GM13977 (cell line): ENCODE data around the gene PRKCA.

Experiments
- DNase-seq: peaks from one replicate; pipeline ENCODE4 v3.0.0; 2012; ENCODE audit warnings: low spot score
- in situ Hi-C: fragments of 300-500 bp; cut with MboI; formaldehyde crosslinking; loops from one replicate; pipeline ENCODE4 v1.12.0; 2022; ENCODE audit warnings: low sequenced_read_pairs, low pct_unique_long_range_greater_than_20kb, mixed read lengths, inconsistent platforms; ENCODE audit not compliant: unreplicated experiment
- TF ChIP-seq, protein P1 (sequence below): IDR thresholded peaks from 2 replicates; pipeline ENCODE4 v1.5.1; 2012; ENCODE audit warnings: mild to moderate bottlenecking, control low read depth; ENCODE audit not compliant: insufficient read depth; ENCODE audit errors: extremely low read depth, missing control alignments

PRKCA gene

DNA sequence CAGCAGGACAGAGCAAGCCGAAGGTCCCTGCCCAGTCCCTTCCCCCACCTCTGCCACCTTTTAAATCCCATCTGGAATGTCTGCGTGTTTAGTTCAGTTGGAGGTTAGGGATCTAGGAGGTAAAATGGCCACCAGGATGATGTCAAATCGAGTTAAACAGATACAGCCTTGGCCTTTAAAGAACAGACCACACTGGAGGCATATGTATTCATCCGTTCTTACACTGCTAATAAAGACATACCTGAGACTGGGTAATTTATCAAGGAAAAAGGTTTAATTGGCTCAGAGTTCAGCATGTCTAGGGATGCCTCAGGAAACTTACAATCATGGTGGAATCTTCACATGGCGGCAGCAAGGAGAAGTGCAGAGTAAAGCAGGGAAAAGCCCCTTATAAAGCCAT, 364.7 kb downstream of the PRKCA start:
- no peak for DNase-seq
- TF ChIP-seq, protein P1, sequence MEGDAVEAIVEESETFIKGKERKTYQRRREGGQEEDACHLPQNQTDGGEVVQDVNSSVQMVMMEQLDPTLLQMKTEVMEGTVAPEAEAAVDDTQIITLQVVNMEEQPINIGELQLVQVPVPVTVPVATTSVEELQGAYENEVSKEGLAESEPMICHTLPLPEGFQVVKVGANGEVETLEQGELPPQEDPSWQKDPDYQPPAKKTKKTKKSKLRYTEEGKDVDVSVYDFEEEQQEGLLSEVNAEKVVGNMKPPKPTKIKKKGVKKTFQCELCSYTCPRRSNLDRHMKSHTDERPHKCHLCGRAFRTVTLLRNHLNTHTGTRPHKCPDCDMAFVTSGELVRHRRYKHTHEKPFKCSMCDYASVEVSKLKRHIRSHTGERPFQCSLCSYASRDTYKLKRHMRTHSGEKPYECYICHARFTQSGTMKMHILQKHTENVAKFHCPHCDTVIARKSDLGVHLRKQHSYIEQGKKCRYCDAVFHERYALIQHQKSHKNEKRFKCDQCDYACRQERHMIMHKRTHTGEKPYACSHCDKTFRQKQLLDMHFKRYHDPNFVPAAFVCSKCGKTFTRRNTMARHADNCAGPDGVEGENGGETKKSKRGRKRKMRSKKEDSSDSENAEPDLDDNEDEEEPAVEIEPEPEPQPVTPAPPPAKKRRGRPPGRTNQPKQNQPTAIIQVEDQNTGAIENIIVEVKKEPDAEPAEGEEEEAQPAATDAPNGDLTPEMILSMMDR: no peak
- in situ Hi-C loops: no loop called here

DNA sequence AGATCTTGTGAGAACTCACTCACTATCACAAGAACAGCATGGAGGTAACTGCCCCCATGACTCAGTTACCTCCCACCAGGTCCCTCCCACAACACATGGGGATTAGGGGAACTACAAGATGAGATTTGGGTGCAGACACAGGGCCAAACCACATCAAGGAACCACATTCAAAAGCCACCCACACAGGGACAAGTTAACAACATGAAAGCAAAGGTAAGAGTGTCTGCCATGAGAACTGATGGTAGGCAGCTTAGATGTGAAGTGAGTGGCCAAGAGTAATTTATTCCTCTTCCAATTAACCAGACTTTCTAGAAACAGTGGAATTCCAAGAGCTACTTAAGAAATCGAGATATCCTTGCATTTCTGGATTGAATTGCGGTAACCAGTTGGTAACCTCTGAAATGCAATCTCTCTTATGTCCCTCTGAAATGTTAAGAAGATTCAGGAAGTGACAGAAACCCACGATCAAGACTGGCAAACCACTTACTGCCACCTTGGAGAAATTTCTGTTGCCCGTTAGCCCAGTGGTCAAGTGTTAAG, 365.1 kb downstream of the PRKCA start:
- TF ChIP-seq, protein P1: no peak
- in situ Hi-C loops: no loop called here
- DNase-seq: peak; percentile 33

DNA sequence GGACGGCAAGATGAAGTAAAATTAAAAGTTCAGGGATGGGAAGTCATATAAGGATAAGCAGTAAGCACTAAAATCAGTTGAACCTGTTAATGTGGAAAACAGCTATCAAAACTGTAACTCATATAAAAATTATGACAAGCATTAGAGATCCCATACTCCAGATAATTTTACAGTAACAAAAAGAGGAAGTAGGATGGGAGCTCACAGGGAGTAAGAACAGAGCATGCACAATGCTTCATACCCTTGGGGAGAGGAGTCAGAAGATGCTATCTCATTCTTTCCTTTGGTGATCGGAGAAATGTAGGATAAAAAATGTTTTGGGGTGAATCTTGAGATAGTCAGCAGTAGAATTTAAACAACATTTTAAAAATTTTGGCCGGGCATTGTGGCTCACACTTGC, 367.8 kb downstream of the PRKCA start:
- in situ Hi-C loops: no loop called here
- no peak for DNase-seq
- TF ChIP-seq, protein P1: no peak

DNA sequence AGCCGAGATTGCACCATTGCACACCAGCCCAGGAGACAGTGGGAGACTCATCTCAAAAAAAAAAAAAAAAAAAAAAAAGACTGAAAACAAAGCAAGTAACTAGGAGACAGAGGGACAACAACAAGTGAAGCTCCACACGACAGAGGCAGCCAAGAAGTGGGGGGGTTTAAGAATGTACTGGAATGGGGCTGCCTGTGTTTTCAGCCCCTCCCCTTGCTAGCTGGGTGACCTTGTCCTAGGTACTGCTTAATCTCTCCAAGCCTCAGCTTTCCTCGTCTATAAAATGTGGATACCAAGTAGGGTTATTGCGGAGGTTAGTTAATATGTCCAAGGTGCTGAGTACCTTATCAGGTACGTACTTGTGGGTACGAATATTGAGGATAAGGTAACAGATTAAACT, 368.7 kb downstream of the PRKCA start:
- TF ChIP-seq, protein P1: no peak
- in situ Hi-C loops: no loop called here
- no peak for DNase-seq

DNA sequence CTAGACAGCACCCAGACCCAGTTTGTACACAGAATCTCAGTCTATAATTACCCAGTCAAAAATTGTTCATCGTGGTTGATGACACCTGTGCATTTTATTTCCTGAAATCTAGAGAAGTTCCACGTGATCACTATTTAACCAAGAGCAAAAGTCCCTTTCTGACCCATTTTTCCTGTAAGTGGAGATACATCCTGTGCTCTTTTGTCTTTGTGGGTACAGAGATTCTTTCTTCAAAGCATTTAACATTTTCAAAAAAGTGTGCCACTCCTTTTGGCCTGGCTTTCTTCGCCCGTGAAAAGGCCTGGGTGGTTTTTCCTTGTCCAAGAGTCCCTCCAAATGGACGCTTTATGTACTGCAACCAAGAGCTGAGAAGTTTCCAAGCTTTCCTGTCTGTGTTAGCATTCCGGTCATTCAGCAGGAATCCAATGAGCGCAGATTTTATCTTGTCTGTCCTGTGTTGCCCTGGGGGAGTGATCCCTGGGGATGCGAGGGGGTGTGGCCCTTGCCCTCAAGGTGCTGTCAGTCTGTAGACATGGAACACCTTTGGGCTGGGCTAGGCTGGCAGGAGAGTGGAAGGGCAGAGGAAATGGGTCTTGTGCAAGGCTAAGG, 371.4 kb downstream of the PRKCA start:
- DNase-seq: no peak
- TF ChIP-seq, protein P1: peak; percentile 51
- in situ Hi-C loops: no loop called here

DNA sequence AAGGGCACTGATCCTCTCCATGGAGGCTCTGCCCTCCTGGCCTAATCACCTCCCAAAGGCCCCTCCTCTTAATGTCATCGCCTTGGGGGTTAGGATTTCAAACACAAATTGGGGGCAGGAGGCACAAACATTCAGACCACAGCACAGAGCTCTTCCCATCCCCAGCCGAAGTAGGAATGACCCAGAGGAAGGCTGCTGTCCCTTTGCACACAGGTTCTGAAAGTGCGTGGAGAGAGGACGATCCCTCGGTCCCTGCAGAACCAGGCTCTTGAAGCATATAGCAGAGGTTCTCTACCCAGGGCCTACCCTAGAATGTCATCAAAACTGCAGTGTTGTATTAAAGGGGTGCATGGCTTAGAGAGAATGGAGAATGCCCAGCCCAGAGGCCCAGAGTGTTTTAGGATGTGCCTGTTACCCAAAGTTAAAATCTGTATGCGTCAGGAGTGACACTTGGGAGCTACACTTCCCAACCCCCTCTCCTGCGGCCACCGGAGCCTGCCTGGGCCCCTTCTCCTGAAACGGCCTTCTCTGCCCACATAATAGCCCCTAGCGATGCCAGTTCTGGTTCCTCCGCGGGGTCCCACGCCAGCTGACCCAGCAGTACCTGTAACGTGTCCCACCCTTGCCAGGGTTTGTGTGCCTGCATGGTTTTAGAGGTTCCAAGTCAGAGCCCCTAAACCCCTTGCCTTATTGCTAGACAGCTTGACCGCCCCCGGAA, 373.0 kb downstream of the PRKCA start:
- TF ChIP-seq, protein P1: no peak
- DNase-seq: no peak
- in situ Hi-C loops: no loop called here
